ENCODE data around the gene ZNF629.

- TF ChIP-seq POLR2AphosphoS5 (IDR thresholded peaks at IDR 0.05; ENCODE audit: low read depth, low read length) = no peak
- no peak for TF ChIP-seq REST (IDR thresholded peaks at IDR 0.05; ENCODE audit: insufficient read depth in 1 of 2, low read depth in 2 of 2, low read length in 2 of 2)
- TF ChIP-seq TAF1 (IDR thresholded peaks at IDR 0.05; ENCODE audit: borderline replicate concordance, insufficient read depth, low read length) = no peak
These were observed 20.1 kb downstream of the ZNF629 start for GRCh38 chr16:30766933-30767284.

Measured in PFSK-1 (cell line).